ENCODE results near the gene CAMSAP2.

DNA sequence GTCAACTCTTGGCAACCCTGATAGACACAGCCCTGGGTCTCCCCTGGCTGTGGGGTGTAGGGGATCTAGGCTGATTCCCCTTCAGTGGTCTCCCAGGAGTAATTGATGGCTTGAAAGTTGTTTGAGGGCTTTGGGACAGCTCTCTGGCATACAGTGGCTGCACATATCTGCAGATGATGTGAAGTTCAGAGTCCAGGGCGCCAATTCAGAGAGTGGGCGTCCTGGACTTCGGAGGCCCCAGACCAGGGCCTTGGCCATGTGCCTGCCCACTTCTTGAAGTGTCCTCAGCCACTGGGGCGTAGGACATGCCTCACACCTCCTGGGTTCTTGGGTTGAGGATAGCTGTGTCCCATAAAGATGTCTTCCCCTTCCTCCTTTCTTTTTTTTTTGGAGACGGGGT lies 158.6 kb downstream of the CAMSAP2 start:
- TF ChIP-seq, protein P1, sequence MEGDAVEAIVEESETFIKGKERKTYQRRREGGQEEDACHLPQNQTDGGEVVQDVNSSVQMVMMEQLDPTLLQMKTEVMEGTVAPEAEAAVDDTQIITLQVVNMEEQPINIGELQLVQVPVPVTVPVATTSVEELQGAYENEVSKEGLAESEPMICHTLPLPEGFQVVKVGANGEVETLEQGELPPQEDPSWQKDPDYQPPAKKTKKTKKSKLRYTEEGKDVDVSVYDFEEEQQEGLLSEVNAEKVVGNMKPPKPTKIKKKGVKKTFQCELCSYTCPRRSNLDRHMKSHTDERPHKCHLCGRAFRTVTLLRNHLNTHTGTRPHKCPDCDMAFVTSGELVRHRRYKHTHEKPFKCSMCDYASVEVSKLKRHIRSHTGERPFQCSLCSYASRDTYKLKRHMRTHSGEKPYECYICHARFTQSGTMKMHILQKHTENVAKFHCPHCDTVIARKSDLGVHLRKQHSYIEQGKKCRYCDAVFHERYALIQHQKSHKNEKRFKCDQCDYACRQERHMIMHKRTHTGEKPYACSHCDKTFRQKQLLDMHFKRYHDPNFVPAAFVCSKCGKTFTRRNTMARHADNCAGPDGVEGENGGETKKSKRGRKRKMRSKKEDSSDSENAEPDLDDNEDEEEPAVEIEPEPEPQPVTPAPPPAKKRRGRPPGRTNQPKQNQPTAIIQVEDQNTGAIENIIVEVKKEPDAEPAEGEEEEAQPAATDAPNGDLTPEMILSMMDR (IDR thresholded peaks at IDR 0.05): no peak
- TF ChIP-seq POLR2A (IDR thresholded peaks at IDR 0.05): no peak
